Activated CD4-positive, CD25-positive, alpha-beta regulatory T cell treated with anti-CD3 and anti-CD28 coated beads, Interleukin-2, amount 50 U/mL, for 24 hours (primary cell): Measurements from ENCODE around the gene SF3B2.
"Not testable (repeated sequence)": the region's sequence is repeated elsewhere in the genome, so short reads cannot be mapped to it uniquely, and the experiment has no call there.

Source experiments
- ATAC-seq, 2 donors: fragments of 150-1000 bp; cut with Tn5 transposase; one replicate each; pipeline ENCODE4 v1.10.0; 2021; ENCODE audit warnings: mild to moderate bottlenecking in 1 of 2, moderate library complexity in 1 of 2

SF3B2 gene

GRCh38 chr11:66077927-66078326 is 25.8 kb downstream of the SF3B2 start:
- ATAC-seq: no peak

- ATAC-seq: not testable (repeated sequence)
Observed at GRCh38 chr11:66078949-66079348, 26.8 kb downstream of the SF3B2 start.

- peak; percentile 65 to 66 for ATAC-seq
Observed at GRCh38 chr11:66080055-66080817, 28.1 kb downstream of the SF3B2 start.

GRCh38 chr11:66081505-66081904 is 29.3 kb downstream of the SF3B2 start:
- peak; percentile 77 to 79 for ATAC-seq

GRCh38 chr11:66082946-66083698 is 31.0 kb downstream of the SF3B2 start:
- no peak for ATAC-seq

GRCh38 chr11:66083767-66084166 is 31.6 kb downstream of the SF3B2 start:
- no peak for ATAC-seq

GRCh38 chr11:66084821-66085475 is 32.8 kb downstream of the SF3B2 start:
- no peak for ATAC-seq

GRCh38 chr11:66087148-66087908 is 35.2 kb downstream of the SF3B2 start:
- no peak for ATAC-seq

GRCh38 chr11:66089067-66089466 is 36.9 kb downstream of the SF3B2 start:
- no peak for ATAC-seq

- ATAC-seq: no peak
Observed at GRCh38 chr11:66090288-66090687, 38.1 kb downstream of the SF3B2 start.

GRCh38 chr11:66092125-66092524 is 40.0 kb downstream of the SF3B2 start:
- not testable (repeated sequence) for ATAC-seq

- not testable (repeated sequence) for ATAC-seq
Observed at GRCh38 chr11:66099746-66100145, 47.6 kb downstream of the SF3B2 start.

- ATAC-seq: peak; percentile 78 to 82
Observed at GRCh38 chr11:66100272-66101065, 48.3 kb downstream of the SF3B2 start.

- peak; percentile 37 to 59 for ATAC-seq
Observed at GRCh38 chr11:66101066-66101464, 48.9 kb downstream of the SF3B2 start.

- no peak for ATAC-seq
Observed at GRCh38 chr11:66104057-66104638, 52.0 kb downstream of the SF3B2 start.

- ATAC-seq: no peak
Observed at GRCh38 chr11:66106786-66107599, 54.8 kb downstream of the SF3B2 start.

GRCh38 chr11:66107600-66108510 is 55.7 kb downstream of the SF3B2 start:
- ATAC-seq: peak; percentile 29 to 50

GRCh38 chr11:66109294-66109693 is 57.1 kb downstream of the SF3B2 start:
- peak; percentile 78 to 80 for ATAC-seq

- no peak for ATAC-seq
Observed at GRCh38 chr11:66111158-66111557, 59.0 kb downstream of the SF3B2 start.
